H54 (cell line): ENCODE measurements around the gene BMPR1B.

Experiments
- DNase-seq: peaks from one replicate; pipeline ENCODE4 v3.0.0; 2011; ENCODE audit warnings: low spot score, mixed read lengths; ENCODE audit not compliant: insufficient read length
- FAIRE-seq: peaks from 3 replicates; lab custom pipeline; 2011; peaks lifted over from hg19 to GRCh38; lab: Jason Lieb, UNC
- POLR2A ChIP-seq: IDR thresholded peaks from 2 replicates; pipeline ENCODE4 v1.6.1; 2011; ENCODE audit warnings: low read depth, mild to moderate bottlenecking, low read length

The BMPR1B gene

DNA sequence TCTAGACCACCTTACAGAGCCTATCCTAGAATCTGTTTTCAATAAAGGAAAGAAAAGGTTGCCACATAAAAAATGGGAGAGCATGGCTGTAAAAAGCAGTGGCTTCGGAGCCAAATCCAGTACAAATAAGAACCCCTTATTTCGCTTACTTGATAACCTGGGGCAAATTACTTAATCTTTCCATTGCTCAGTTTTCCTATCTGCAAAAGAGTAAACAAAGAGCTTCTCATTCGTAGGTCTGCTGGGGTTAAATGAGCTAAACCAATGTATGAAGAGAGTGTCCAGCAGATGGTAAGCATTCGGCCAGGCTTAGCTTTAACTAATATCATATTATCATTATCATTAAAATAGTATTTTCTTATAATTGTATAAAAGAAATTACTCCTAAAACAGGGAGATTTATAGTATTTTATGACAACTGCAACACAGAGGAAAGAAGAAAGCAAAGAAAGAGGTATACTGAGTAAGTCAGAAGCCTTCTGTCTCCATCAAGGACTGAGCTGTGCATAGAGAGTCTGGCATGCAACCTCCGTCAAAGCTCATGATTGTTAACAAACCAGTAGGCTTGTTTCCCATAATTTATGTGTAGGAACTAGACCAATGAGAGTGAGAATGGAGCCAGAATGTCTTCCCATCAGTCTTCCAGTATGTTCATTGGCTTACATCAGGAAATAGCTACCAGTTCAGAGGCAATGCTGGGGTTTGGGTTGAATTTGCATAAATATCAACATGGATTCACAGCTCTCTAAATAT is 426.1 kb downstream of the BMPR1B start:
- DNase-seq (no peak), FAIRE-seq (no peak)
- no peak for TF ChIP-seq POLR2A

DNA sequence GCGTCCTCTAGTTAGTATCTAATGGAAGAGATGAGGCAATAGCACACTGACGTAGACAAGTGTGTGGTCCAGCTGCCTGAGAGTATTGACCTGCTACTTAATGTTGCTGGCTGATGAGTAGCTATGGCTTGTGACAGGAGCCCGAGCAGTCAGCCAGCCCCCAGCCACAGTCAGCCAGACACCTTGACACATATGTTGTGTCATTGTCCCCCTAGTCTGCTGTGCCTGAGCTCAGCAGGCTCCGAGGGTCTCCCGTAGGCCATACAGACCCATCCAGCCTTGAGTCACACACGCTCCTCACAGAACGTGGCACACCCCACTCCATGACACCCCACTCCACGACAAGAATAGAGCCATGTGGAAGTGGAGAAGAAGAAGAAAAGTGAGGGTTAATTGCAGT is 428.9 kb downstream of the BMPR1B start:
- TF ChIP-seq POLR2A, result no peak
- FAIRE-seq, result no peak
- DNase-seq, result no peak

DNA sequence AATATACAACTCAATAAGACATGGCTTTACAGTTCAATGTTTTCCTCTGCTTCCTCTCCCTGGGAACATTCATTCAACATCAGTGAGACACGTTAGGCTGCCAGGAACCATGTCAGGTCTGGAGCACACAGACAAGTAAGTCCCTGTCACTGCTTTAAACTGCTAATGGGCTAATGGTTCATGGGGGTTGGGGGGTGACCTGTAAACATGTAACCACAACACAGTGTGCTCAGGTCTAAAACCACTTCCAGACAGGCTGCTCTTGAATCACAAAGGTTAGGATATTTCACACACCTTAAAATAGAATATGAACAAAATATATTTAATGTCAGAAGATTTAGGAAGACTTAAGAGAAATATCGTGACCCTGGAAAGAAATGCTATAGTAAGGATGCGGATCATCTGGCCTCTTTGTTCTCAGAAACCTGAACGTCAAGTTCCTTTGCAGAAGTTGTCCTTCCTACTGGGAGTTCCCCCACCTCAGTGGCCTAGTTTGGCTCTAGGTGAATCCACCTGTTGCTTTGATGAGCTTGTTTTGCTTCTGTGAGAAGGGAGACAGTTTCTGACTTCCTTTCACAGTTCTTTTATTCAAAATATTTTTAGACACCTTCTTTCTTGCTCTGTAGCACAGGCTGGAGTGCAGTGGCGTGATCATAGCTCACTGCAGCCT is 431.1 kb downstream of the BMPR1B start:
- FAIRE-seq (no peak), DNase-seq (no peak)
- no peak for TF ChIP-seq POLR2A

DNA sequence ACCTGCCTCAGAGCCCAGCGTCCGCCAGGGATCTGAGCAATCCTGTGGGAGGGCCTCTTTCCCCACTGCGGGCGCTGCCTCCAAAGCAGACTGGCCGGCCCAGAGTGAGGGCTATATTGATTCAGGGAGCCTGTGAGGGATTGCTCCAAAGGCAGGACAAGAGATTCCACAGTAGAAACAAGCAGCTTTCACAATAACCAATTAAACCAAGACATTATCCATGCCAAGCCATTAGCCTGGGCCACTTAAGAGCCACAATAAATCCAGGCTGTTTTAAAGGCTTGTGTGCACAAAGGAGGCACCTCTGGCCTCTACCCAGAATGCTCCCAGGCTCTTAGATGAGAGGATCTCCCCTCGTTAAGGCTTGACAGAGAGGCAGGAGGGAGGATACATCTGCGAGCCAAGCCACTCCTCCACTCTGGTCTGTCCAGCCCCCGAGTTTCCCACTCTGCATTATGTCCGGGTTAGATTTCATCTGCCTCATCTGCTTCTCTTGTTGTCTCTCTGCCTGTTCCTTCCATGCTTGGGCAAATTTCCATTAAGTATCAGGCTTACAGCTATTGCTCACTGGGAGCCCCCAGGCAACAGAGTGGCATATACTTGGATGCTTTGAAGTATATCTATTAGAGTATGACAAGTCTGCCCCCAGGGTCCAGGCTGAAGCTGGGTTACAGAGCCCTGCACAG is 433.1 kb downstream of the BMPR1B start:
- no peak for FAIRE-seq
- DNase-seq, result no peak
- TF ChIP-seq POLR2A, result no peak

DNA sequence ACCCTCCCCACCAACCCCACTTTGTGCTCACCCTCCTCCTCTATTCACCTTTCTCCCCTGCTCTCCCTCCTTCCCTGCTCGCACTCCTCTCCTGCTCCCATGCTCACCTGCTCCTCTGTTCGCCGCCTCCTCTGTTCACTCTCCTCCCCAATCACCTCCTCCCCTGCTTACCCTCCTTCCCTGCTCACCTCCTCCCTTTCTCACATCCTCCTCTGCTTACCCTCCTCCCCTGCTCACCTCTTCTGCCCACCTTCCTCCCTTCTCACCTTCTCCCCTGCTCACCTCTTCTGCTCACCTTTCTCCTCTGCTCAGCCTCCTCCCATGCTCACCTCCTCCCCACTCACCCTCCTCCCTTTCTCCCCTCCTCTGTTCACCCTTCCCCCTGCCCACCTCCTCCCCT is 433.8 kb downstream of the BMPR1B start:
- TF ChIP-seq POLR2A, result no peak
- FAIRE-seq (no peak), DNase-seq (no peak)

DNA sequence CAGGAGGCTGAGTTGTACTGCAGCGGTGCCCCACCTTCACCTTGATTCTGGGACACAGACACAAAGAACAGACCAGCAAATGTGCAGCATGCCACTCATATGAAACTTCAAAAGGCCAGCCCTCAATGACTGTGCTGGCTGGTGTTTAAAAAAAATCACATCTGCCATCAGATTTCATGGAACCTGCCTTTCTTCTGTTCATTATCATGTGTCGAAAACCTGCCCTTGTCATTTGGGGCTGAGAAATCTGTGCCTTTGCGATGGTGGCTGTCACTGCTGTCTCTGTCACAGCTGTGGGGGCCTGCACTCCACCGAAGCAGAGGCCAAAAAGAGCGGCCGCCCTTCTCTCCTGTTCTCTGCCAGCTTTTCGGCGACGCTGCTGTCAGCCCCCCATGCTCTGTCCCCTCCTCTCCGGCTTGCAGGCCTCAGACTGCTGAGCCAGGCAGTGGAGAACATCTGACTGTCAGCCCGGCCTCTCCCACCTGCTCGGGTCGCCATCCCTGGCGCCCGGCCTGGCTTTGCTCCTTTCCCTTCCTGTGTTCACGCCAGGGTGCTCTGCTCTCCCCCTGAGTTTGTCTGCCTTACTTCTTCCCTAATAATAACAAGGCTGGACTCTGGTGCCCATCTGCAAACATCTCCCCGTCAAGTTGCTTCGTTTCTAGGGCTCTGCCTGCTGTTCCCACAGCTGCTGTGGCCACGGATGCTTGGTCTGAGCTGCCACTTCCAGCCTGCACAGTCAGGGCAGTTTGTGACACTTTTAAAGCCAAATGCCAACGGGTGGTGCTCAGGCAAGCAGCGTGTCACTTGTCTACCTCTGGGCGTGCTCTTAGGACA is 435.9 kb downstream of the BMPR1B start:
- DNase-seq (no peak), FAIRE-seq (no peak)
- TF ChIP-seq POLR2A, result no peak

DNA sequence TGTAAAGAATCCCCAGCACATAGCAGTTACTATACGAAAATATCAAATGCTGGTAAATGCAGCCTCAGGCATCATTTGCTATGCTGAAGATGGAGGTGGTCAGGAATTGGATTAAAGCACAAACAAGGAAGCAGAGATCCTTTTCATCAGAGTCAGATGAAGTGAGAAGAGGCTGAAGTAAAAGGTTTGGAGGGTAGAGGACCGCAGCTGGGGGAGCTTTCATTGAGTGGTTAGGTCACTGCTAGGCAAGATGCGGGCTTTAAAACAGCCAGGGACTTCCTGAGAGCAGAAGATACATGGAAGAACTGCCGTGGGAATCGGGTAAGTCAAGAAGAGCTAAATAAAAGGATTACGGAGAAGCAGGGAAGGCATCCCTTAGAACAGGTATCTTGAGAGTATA is 439.6 kb downstream of the BMPR1B start:
- FAIRE-seq, result no peak
- DNase-seq, result no peak
- no peak for TF ChIP-seq POLR2A

DNA sequence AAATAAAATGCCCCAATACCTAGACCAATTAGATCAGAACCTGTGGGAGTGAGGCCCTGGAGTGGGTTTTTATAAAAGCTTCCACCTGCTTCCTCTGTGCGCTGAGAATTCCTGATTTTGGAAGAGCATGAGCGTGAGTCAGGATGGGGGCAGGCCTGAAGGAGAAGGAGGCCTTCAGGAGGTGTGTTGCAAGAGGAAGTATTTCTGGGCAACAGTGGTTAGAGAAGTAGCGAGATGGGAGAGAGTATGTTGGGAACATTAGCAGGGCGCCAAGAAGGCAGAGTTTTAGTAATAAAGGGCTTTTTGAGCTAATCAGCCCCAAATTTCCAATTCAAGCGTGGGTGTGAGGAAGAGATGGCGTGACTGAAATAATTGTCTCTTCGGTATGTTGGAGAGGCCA is 441.2 kb downstream of the BMPR1B start:
- FAIRE-seq, result no peak
- no peak for TF ChIP-seq POLR2A
- DNase-seq, result no peak

DNA sequence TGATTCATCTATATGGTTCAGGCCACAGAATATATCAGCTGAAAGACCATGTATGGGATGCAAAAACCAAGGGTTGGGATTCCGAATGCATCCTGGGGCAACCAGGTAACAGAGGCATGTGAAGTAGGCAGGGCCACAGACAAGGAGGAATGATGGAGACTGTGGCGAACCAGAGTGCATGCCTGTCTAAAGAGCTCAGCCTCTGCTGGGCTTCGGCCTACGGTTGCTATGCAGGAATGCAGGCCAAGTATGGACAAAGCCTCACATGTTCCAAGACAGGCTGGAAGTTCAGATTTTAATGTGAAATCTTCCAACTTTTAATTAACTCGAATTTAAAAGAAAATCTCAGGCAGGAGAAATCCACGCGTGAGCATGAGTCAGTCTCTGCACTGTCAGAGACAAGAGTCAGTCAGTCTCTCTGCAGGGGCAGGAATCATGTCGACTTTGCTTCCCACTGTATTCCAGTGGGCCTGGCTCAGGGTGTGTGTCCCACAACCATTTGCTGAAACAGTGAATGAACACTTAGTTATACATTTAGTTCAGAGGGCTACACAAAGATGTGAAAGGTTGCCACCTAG is 446.6 kb downstream of the BMPR1B start:
- no peak for TF ChIP-seq POLR2A
- FAIRE-seq (no peak), DNase-seq (no peak)

DNA sequence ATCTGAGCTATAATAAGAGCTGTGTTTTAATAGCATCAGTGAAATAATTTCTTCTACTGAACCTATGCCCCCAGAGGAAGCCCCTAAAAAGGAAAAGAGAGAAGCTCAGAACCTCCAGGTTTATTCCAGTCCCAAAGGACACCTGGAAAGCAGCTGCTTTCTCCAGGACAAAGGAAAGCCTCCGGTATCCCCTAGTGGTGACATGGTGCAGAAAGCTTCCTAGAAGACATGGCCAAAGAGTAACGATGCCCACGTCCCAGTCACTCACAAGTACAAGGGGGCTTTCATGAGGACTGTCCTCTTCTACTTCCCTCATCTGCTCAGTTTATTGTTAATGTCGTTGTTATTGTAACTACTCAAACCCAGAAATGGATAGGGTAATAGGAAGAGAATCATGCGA is 447.1 kb downstream of the BMPR1B start:
- FAIRE-seq (no peak), DNase-seq (no peak)
- TF ChIP-seq POLR2A, result no peak
